Cerebellar cortex (tissue), 1 donor: ENCODE measurements around the gene PEMT.
A peak's percentile ranks its signal among the peaks of the same experiment; 100 is the strongest.
"Not testable (repeated sequence)": the region's sequence is repeated elsewhere in the genome, so short reads cannot be mapped to it uniquely, and the experiment has no call there.

ENCODE experiments used
- DNase-seq: peaks from one replicate; pipeline ENCODE4 v3.0.0-alpha.2; 2015; ENCODE audit warnings: low spot score

Gene PEMT

GRCh38 chr17:17591355-17592298, at the start of gene PEMT:
TSS of gene PEMT (minus strand) at chr17:17591708. CDS start at chr17:17591626, 82 bp downstream.
- DNase-seq = peak; percentile 99

- peak; percentile 20 for DNase-seq
Measured at GRCh38 chr17:17639661-17640270, 48.3 kb upstream of the PEMT start.

GRCh38 chr17:17638467-17638866, 47.0 kb upstream of the PEMT start:
- DNase-seq = no peak

GRCh38 chr17:17636272-17636885, 44.9 kb upstream of the PEMT start:
- no peak for DNase-seq

- DNase-seq = not testable (repeated sequence)
Measured at GRCh38 chr17:17635537-17636271, 44.2 kb upstream of the PEMT start.

- no peak for DNase-seq
Measured at GRCh38 chr17:17635126-17635525, 43.6 kb upstream of the PEMT start.

GRCh38 chr17:17633310-17633709, 41.8 kb upstream of the PEMT start:
- DNase-seq = no peak

GRCh38 chr17:17632690-17633089, 41.2 kb upstream of the PEMT start:
- not testable (repeated sequence) for DNase-seq

GRCh38 chr17:17628388-17629008, 37.0 kb upstream of the PEMT start:
- DNase-seq = no peak

- DNase-seq = no peak
Measured at GRCh38 chr17:17626840-17627239, 35.3 kb upstream of the PEMT start.

GRCh38 chr17:17626151-17626805, 34.8 kb upstream of the PEMT start:
- no peak for DNase-seq

- DNase-seq = no peak
Measured at GRCh38 chr17:17624741-17625140, 33.2 kb upstream of the PEMT start.

- no peak for DNase-seq
Measured at GRCh38 chr17:17623904-17624303, 32.4 kb upstream of the PEMT start.

- DNase-seq = no peak
Measured at GRCh38 chr17:17621254-17621653, 29.7 kb upstream of the PEMT start.

GRCh38 chr17:17613708-17614114, 22.2 kb upstream of the PEMT start:
- peak; percentile 82 for DNase-seq

GRCh38 chr17:17612085-17613022, 20.8 kb upstream of the PEMT start:
- no peak for DNase-seq

- no peak for DNase-seq
Measured at GRCh38 chr17:17609121-17609520, 17.6 kb upstream of the PEMT start.

GRCh38 chr17:17606416-17607000, 15.0 kb upstream of the PEMT start:
- DNase-seq = no peak

GRCh38 chr17:17605729-17606088, 14.2 kb upstream of the PEMT start:
- DNase-seq = no peak
